H9 (cell line): ENCODE measurements around the gene GNPAT. TPM values are rescaled to one million over a fixed set of nuclear protein-coding genes. Genes with fewer than 3 reads are reported as not detected.

Experiments used
- DNase-seq: peaks from one replicate; pipeline ENCODE4 v3.0.0-alpha.2; 2017
- H2AFZ ChIP-seq: one replicate; pipeline ENCODE4 v1.6.1; 2013; ENCODE audit warnings: mild to moderate bottlenecking, low read length, control low read depth, moderate library complexity
- H2AK5ac ChIP-seq: 2 replicates; pipeline ENCODE4 v1.6.1; 2013; ENCODE audit warnings: low read length, control low read depth, mixed read lengths; ENCODE audit not compliant: insufficient read length
- H2BK120ac ChIP-seq: one replicate; pipeline ENCODE4 v1.6.1; 2013; ENCODE audit warnings: low read depth, mild to moderate bottlenecking, low read length, control low read depth, inconsistent platforms; ENCODE audit not compliant: poor library complexity, severe bottlenecking
- H2BK12ac ChIP-seq: 2 replicates; pipeline ENCODE4 v1.6.1; 2013; ENCODE audit warnings: low read length, control low read depth, mixed read lengths, low read depth; ENCODE audit not compliant: insufficient read length
- H2BK15ac ChIP-seq: 2 replicates; pipeline ENCODE4 v1.6.1; 2013; ENCODE audit warnings: low read depth, low read length, control low read depth
- H2BK20ac ChIP-seq: one replicate; pipeline ENCODE4 v1.6.1; 2013; ENCODE audit warnings: low read depth, mild to moderate bottlenecking, low read length, control low read depth, inconsistent platforms; ENCODE audit not compliant: poor library complexity, severe bottlenecking
- H2BK5ac ChIP-seq: 2 replicates; pipeline ENCODE4 v1.6.1; 2013; ENCODE audit warnings: low read length, control low read depth, mixed read lengths; ENCODE audit not compliant: insufficient read length
- H3K14ac ChIP-seq: 2 replicates; pipeline ENCODE4 v1.6.1; 2013; ENCODE audit warnings: low read length, control low read depth; ENCODE audit not compliant: insufficient read depth
- H3K18ac ChIP-seq: 2 replicates; pipeline ENCODE4 v1.6.1; 2013; ENCODE audit warnings: low read depth, mild to moderate bottlenecking, mixed read lengths, low read length, control low read depth; ENCODE audit not compliant: insufficient read length
- H3K23ac ChIP-seq: 2 replicates; pipeline ENCODE4 v1.6.1; 2013; ENCODE audit warnings: low read length, control low read depth, mixed read lengths, low read depth; ENCODE audit not compliant: insufficient read length
- H3K23me2 ChIP-seq: 2 replicates; pipeline ENCODE4 v1.6.1; 2013; ENCODE audit warnings: low read depth, mild to moderate bottlenecking, mixed read lengths, low read length, control low read depth; ENCODE audit not compliant: insufficient read length, poor library complexity, severe bottlenecking
- H3K27ac ChIP-seq: 2 replicates; pipeline ENCODE4 v1.5.1; 2013; ENCODE audit warnings: low read length, control low read depth, mixed read lengths, low read depth; ENCODE audit not compliant: insufficient read length
- H3K27me3 ChIP-seq: 2 replicates; pipeline ENCODE4 v1.6.1; 2013; ENCODE audit warnings: low read length, control low read depth, inconsistent platforms; ENCODE audit not compliant: insufficient read depth
- H3K4ac ChIP-seq: 2 replicates; pipeline ENCODE4 v1.6.1; 2013; ENCODE audit warnings: low read depth, mild to moderate bottlenecking, control low read depth, inconsistent platforms, low read length, moderate library complexity
- H3K4me1 ChIP-seq: 2 replicates; pipeline ENCODE4 v1.6.1; 2013; ENCODE audit warnings: low read length, control low read depth, inconsistent platforms; ENCODE audit not compliant: insufficient read depth
- H3K4me2 ChIP-seq: 2 replicates; pipeline ENCODE4 v1.6.1; 2013; ENCODE audit warnings: low read length, control low read depth, mixed read lengths; ENCODE audit not compliant: insufficient read length, insufficient read depth
- H3K56ac ChIP-seq: 2 replicates; pipeline ENCODE4 v1.6.1; 2013; ENCODE audit warnings: low read depth, mild to moderate bottlenecking, mixed read lengths, low read length, control low read depth; ENCODE audit not compliant: insufficient read length
- H3K79me1 ChIP-seq: 2 replicates; pipeline ENCODE4 v1.6.1; 2013; ENCODE audit warnings: low read depth, mild to moderate bottlenecking, moderate library complexity, low read length, control low read depth, inconsistent platforms; ENCODE audit not compliant: insufficient read depth, poor library complexity, severe bottlenecking
- H3K79me2 ChIP-seq: 2 replicates; pipeline ENCODE4 v1.6.1; 2013; ENCODE audit warnings: low read length, control low read depth, inconsistent platforms; ENCODE audit not compliant: insufficient read depth
- H3K9ac ChIP-seq: 2 replicates; pipeline ENCODE4 v1.6.1; 2013; ENCODE audit warnings: low read length, control low read depth, mixed read lengths; ENCODE audit not compliant: insufficient read length; ENCODE audit errors: extremely low read depth
- H3K9me3 ChIP-seq: one replicate; pipeline ENCODE4 v1.6.1; 2013; ENCODE audit warnings: low read depth, low read length, inconsistent platforms; ENCODE audit not compliant: control insufficient read depth
- H3T11ph ChIP-seq: one replicate; pipeline ENCODE4 v1.6.1; 2013; ENCODE audit warnings: mild to moderate bottlenecking, low read length, control low read depth, inconsistent platforms
- H4K20me1 ChIP-seq: one replicate; pipeline ENCODE4 v1.6.1; 2013; ENCODE audit not compliant: control insufficient read depth, insufficient read length, insufficient read depth
- H4K5ac ChIP-seq: 2 replicates; pipeline ENCODE4 v1.6.1; 2013; ENCODE audit warnings: low read depth, mild to moderate bottlenecking, mixed read lengths, low read length, control low read depth; ENCODE audit not compliant: insufficient read length
- H4K8ac ChIP-seq: replicated peaks from 2 replicates; pipeline ENCODE4 v1.6.1; 2013; ENCODE audit warnings: low read length, control low read depth, mixed read lengths, low read depth; ENCODE audit not compliant: insufficient read length
- H4K91ac ChIP-seq: 2 replicates; pipeline ENCODE4 v1.6.1; 2013; ENCODE audit warnings: low read depth, mild to moderate bottlenecking, moderate library complexity, mixed read lengths, low read length, control low read depth; ENCODE audit not compliant: insufficient read length
- H3K27ac Mint-ChIP-seq, 3 experiments: 2 replicates in 2 of 3; 3 replicates in 1 of 3; pipeline ENCODE4 v1.8.0; 2020 to 2021; ENCODE audit warnings: mixed read lengths in 3 of 3, mild to moderate bottlenecking in 1 of 3, moderate library complexity in 1 of 3
- H3K27me3 Mint-ChIP-seq: 2 replicates; pipeline ENCODE4 v1.8.0; 2021; ENCODE audit warnings: low read depth, mild to moderate bottlenecking, moderate library complexity, mixed read lengths
- H3K36me3 Mint-ChIP-seq, 3 experiments: 2 replicates in 2 of 3; 3 replicates in 1 of 3; pipeline ENCODE4 v1.8.0; 2020 to 2021; ENCODE audit warnings: low read depth in 3 of 3, mixed read lengths in 3 of 3; ENCODE audit not compliant: insufficient read depth in 1 of 3
- H3K4me1 Mint-ChIP-seq, 2 experiments: 2 replicates each; pipeline ENCODE4 v1.8.0; 2020; ENCODE audit warnings: mixed read lengths in 2 of 2
- H3K4me3 Mint-ChIP-seq, 2 experiments: 2 replicates in 1 of 2; 3 replicates in 1 of 2; pipeline ENCODE4 v1.8.0; 2020 to 2021; ENCODE audit warnings: mild to moderate bottlenecking in 2 of 2, mixed read lengths in 2 of 2, moderate library complexity in 1 of 2
- H3K9me3 Mint-ChIP-seq, 2 experiments: 2 replicates in 1 of 2; 3 replicates in 1 of 2; pipeline ENCODE4 v1.8.0; 2020; ENCODE audit warnings: mild to moderate bottlenecking in 2 of 2, mixed read lengths in 2 of 2, moderate library complexity in 1 of 2
- CTCF ChIP-seq: fragments of 200-600 bp; sonication (generic); conservative IDR thresholded peaks from 3 replicates; pipeline ENCODE4 v1.8.0; 2021; ENCODE audit warnings: antibody characterized with exemption, mild to moderate bottlenecking
- WGBS: extraction: QIAGEN DNeasy Blood & Tissue Kit; methylation state at CpG from one replicate; pipeline ENCODE4 v1.1.7; 2013; ENCODE audit warnings: missing lambda C conversion rate, low lambda C conversion rate, mixed read lengths; ENCODE audit not compliant: insufficient read length; ENCODE audit errors: extremely low coverage; 5-methylcytosine and 5-hydroxymethylcytosine counted together
- total RNA-seq: library from RNA; stranded (reverse); gene quantifications from 2 replicates; pipeline ENCODE4 v1.2.1, GENCODE V29; 2021

GNPAT gene
- total RNA-seq, 1 experiment from 2014 or later: 38.1 TPM

GRCh38 chr1:231192620-231193163 is 48.3 kb upstream of the GNPAT start:
- Histone ChIP-seq H2BK5ac (no peak overlapping the region), H2BK120ac (no peak overlapping the region), H3K27ac (no peak overlapping the region), H3K56ac (no peak overlapping the region), H2AFZ (no peak overlapping the region), H3K9me3 (no peaks in the 10 kb centered on the region), H4K20me1 (no peaks in the 10 kb centered on the region), H2AK5ac (no peak overlapping the region), H4K8ac (no peak overlapping the region), H3K9ac (no peak overlapping the region), H3K4me1 (no peaks in the 10 kb centered on the region), H3K14ac (no peak overlapping the region; the same call in 1 of the 2 replicates), H3K18ac (no peak overlapping the region), H4K91ac (no peak overlapping the region), H3K23ac (no peak overlapping the region), H3K27me3 (no peaks in the 10 kb centered on the region; the same call in 1 of the 2 replicates), H3K4me2 (no peak overlapping the region), H3K23me2 (no peaks in the 10 kb centered on the region), H3T11ph (no peak overlapping the region), H3K4ac (no peak overlapping the region), H2BK12ac (no peak overlapping the region), H2BK15ac (no peak overlapping the region), H3K79me1 (no peaks in the 10 kb centered on the region), H3K79me2 (no peaks in the 10 kb centered on the region), H2BK20ac (no peak overlapping the region), H4K5ac (no peak overlapping the region)
- Mint-ChIP-seq H3K4me3 (no peak overlapping the region), H3K36me3 (peaks cover 0 to 11% (median 0%) of the 10 kb centered on the region in 3 experiments; a peak in 3 of 7 replicates), H3K4me1 (peaks cover 12 to 13% of the 10 kb centered on the region in 2 experiments), H3K9me3 (peaks cover 7 to 10% of the 10 kb centered on the region in 2 experiments; a peak in 4 of 5 replicates), H3K27ac (no peak overlapping the region), H3K27me3 (peaks cover 99% of the 10 kb centered on the region)
- no CpG with 5 or more reads among the region's 12 CpGs for WGBS
- no peak for DNase-seq
- TF ChIP-seq CTCF: no peak
